Dermis microvascular lymphatic vessel endothelial cell (primary cell): ENCODE results near the gene RELT. TPM values are rescaled to one million over a fixed set of nuclear protein-coding genes. Genes with fewer than 3 reads are reported as not detected.

Experiments
- DNase-seq, 2 donors: peaks; one replicate each; pipeline versions ENCODE4 v3.0.0 to v3.0.0-alpha.2; 2010; ENCODE audit warnings: low read depth in 2 of 2
- total RNA-seq: library from RNA; depleted of rRNA; stranded (reverse); fragments of >200 nt; gene quantifications from 2 replicates; pipeline ENCODE4 v1.2.1, GENCODE V29; 2014

The RELT gene
- total RNA-seq, 1 donor from 2014 or later, result 4.5 TPM

DNA sequence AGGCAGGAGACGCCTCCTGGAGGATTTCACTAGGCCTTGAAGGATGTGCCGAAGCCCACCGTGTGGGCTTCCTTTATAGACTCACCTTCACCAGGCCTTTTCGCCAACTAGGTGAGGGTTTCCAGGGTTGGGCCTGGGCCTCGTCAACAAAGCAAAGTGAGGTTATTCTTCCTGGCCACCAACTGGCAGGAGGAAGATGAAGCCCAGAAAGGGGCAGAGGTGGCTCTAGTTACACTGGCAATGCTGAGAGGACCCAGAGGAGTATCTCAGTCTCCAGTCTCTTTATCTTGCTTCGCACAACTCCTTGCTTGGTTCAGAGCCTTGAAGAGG is 404 bp upstream of the RELT start:
- DNase-seq, result no peak

DNA sequence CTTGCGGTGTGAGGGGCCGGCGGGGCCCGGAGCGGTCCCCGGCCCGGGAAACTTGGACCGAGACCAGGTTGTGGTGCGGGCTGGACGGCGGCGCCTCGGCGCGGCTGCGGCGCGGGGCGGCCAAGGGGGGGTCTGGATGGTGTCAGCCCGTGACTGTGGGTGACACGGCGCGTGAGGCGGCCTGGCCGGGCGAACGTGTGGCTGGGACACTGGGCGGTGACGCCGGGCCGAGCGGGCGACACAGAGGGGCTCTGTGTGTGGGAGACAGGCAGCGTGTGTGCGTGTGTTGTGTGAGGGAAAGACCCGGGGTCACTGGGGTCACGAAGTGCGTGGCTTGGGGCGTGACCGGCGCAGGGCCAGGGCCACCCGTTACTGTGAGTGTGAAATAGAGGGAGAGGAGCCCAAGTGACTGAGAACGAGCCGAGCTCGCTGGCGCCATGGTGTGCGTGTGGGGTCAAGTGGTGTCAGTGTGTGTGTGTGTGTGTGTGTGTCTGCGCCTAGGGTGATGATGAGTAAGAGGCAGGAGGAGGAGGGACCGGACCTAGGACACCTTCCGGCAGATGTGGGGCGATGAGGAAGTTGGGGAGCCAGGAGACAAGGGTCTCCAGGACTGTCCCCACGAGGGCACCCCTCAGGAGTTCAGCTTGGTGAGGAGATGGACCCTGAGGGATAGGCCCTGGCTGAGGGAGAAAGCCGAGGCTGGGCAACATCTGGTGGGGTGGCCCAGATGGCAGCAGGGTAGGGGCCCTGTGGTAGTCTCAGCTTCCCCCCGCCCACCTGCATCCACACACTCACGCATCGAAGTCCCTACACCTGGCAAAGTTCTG is 817 bp downstream of the RELT start:
- DNase-seq, result peak; percentile 52 to 80

DNA sequence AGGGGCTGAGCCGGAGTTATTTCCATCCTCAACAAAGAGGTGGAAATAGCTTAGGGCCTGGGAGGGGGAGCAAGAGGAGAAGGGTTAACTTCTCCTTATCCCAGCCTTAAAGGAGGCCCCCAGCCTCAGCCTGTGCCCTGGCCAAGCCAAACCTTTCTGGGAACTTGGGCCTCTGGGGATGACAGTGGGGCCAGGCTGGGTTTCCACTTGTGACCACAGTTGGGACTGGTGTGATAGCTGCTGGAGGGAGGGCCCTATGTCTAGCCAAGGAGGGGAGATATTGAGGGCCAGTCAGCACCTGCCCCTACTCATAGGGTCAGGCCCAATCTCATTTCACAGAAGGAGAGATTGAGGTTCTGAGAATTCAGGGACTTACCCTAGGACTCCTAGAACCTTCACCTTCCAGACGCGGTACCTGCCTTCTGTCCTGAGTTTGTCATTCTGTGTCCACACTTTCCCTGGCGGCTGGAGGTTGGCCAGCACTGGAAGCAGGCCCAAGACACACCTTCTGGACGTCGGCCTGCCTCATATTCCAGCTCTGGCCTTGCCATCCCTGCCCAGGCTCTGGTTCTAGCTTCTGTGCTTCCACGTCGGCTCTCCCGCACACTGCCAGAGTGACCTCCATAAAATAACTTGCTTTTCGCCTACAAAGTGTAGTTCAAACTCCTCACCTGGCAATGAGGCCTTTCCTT is 3.1 kb downstream of the RELT start:
- DNase-seq, result no peak

DNA sequence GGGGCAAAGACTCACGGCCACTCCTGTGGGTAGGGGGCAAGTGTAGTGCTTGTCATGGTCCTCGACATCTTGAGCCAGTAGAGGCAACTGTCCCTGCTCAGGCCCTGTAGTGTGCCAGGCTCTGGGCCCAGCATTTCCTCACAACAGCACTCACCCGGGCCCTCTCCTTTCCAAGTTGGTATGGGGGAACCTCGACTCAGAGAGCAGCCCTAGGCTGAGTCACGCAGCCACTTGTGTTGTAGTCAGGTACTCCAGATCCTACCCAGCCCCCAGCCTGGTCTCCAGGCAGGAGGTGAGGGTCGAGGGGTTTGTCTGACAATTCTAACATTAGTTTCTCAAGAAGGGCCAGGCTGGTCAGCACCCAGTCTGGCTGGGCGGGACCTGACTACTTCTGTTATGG is 4.1 kb downstream of the RELT start:
- DNase-seq, result no peak

DNA sequence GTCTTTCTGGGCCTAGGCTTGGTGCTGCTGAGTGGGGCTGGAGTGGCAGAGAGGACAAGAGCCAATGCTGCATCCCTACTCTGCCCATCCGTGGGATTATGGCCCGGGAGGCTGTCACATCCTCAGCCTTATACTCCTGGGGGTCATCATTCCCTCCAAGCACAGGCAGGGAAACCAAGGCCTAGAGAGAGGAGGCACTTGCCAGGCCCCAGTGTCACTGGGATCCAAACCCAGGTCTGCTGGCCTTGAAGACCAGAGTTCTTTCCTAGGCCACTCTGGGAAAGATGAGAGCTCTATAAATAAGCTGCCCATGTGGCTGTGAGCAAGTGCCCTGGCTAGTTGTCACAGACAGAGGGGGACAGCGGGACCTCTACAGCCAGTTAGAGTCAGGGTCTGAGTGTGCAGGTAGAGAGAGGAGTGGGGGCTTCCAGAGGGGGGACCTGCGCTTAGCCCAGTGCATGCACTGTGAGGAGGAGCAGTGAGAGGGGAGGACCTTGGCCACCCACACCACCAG is 4.8 kb downstream of the RELT start:
- DNase-seq, result no peak

DNA sequence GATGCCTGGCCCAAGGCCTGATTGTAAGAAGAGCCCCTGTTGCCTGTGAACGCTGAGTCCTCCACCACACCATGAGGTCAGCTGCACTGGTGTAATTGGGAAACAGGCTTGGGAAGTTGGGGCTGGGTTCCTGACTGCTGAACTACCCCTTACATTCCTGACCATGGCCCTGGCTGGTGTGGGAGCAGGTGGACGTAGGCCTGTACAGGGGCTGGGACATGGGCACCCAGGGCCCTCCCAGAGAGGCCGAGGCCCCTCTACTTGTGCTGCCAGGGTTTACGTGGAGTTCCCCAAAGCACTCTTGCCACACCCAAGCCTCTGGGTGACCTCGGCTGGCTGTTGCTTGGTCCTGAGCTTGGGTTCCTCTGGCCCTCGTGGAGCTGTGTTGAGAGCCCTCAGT is 5.4 kb downstream of the RELT start:
- DNase-seq, result no peak

DNA sequence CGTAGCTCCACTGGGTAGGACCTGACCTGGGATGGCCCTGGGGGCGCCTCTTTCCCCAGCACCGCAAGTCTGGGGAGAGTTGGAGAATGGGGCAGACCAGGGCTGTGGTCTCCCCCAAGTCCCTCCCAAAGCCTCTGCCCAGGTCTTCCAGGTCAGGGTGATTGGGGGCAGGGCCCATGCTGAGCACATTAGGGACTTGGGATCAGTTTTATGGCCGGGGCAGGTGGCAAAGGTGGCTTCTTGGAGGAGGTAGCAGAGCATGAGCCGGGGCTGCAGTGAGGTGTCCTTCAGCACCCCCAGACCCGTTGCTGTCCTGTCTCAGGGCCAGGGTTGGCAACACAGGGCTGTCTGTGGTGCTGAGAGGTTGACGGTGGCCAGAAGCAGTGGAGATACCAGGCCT is 6.0 kb downstream of the RELT start:
- DNase-seq, result no peak

DNA sequence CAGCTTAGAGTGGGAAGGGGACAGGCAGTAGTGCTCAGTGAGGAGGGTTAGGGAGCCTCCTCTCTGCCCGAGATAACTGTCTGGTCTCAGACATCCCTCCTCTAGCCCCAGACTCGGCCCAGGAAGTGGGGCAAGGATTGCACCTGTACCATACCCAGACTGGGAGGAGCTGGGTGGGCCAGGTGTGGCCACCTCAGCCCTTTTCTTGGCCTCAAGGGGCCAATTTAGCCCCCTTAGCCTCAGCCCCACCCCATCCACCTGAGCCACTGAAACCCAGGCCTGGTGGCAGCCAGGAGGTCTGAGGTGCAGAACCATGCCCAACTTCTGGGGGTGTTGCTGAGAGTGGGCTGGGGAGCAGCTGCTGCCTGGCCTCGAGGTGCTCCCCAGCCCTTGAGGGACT is 6.5 kb downstream of the RELT start:
- DNase-seq, result no peak

DNA sequence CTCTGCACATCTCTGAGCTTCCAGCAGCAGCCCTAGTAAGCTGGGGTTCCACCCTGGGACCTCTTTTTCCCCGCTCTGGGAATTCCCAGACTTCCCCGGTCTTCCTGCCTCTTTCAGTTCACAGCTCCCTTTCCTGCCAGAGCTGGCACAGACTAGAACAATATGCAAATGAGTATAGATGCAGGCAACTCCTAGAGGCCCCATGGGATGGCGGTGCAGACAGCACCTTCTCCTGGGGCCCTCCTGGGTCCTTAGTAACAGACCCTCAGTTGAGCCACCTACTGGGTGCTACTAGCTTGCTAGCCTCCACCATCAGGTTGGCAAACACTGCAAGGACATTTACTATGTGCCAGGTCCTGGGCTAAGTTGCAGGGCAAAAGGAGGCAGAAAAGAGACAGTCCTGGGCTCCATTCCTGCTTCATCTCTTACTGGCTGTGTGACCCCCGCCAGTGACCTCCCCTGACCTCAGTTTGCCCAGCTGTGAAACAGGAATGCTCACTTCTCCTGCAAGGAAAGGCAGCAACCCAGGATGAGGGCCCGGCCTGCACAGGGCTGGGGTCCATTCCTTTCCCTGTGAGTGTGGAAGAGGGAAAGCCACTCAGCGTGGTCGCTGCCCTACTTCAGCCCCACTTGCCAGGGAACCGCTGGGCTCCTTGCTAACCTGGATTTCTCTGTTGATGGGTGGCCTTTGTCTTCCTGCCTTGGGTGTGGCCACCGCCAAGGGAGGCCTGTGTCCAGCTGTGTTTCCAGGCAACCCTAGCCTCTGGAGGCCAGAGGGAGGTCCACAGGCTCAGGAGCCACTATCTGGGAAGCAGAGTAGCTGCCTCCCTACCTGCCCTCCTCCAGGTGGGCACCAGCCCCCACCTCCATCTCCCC is 7.3 kb downstream of the RELT start:
- DNase-seq, result peak in 1 of 2 donors; percentile 79

DNA sequence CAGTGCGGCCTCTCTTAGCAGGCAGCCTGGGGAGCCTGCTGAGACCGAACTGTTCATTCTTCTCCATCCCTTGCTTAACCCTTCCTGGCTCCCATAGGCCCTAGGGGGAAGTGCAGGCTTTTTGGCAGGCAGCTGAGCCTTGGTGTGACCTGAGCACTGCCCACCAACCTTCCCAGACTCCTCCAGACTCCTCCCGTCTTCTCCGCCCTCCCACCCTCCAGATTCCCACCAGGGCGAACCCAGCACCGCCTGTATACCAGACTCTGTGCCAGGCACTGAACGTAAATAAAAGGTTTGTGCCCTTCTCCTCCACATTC is 7.9 kb downstream of the RELT start:
- no peak for DNase-seq

DNA sequence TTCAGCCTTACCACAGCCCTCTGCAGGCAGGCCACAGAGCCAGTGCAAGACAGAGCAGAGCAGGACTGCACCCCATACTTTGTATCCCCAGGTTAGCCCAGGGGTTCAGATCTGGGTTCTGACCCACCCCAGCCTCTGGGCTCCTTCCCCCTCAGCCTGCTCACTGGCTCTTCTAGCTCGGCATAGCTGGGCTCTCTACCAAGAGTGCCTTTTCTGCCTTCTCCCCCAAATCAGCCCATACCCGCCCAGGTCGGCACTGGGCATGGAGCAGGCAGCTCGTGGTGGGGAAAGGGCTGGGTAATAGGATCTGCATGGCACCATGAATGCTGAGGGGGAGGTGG is 8.3 kb downstream of the RELT start:
- no peak for DNase-seq

DNA sequence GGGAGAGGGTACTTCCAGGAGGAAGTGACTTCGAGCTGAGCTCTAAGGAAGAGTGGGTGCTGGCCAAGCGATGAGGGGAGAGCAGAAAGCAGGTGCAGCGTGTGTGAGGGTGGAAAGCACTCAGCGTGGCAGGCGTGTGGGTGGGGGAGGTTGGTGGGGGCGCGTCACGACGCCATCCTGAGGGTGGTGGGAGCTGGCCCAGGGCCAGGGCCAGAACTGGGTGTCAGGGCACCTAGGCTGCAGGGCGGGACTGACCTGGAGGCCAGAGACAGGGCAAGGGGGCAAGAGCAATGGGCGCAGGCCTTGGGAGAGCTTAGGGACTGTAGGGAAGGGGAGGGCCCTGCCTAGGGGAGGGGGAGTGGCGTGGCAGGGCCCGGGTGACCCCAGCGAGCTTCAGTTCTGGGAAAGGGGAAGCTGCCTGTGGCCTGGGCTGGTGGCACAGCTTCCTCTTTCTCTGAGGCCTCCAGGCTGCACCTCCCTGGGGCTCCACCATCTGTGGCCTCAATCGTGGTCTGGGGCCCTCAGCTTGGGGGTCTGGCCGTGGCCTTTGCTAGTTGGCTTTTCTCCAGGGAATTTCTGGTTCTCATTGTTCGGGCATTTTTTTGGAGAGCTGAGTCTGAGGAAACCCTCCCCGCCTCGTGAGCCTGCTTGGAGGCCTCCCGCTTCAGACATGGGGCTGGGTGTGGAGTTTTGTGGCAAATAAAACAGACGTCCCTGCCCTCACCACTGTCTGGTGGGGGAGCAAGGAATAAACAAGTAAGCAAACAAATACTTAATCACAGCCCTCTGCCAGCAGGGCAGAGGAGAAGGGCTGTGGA is 8.9 kb downstream of the RELT start:
- DNase-seq, result peak; percentile 37 to 47

DNA sequence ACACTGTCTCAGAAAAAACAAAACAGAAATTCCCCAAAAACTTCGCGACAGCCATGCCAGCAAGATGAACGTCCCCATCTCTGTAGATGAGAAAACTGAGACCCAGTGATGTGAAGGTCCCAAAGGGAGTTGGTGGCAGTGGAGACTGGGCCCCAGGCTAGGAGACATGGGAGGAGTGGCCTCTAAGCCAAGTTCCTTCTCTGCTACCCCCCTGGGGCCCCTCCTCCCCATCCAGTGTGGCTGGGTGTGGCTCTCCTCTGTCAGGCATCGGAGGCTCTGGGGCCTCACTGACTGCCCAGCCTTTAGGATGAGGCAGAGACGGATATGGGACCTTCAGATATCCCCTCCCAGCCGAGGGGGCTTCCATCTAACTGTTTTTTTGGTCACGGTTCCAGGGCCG is 9.8 kb downstream of the RELT start:
- no peak for DNase-seq

DNA sequence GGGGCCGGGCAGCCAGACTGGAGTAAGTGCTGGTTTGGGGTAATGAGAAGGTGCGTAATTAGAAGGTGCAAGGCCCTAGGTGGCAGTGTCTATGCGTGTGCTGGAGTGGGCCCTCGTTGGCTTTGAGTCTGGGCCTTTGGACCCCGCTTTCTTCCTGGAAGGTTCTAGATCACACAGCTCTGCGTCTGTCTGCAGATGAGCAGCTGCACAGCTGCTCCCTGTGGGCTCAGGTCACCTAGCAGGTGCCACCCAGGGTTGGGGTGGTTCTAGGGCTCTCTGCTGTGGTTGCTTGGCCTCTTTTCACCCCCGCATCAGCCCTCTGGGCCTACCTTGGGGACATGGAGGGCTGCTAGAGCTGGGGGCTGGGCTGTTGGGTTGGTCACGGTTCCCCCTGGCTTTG is 10.3 kb downstream of the RELT start:
- DNase-seq, result no peak

DNA sequence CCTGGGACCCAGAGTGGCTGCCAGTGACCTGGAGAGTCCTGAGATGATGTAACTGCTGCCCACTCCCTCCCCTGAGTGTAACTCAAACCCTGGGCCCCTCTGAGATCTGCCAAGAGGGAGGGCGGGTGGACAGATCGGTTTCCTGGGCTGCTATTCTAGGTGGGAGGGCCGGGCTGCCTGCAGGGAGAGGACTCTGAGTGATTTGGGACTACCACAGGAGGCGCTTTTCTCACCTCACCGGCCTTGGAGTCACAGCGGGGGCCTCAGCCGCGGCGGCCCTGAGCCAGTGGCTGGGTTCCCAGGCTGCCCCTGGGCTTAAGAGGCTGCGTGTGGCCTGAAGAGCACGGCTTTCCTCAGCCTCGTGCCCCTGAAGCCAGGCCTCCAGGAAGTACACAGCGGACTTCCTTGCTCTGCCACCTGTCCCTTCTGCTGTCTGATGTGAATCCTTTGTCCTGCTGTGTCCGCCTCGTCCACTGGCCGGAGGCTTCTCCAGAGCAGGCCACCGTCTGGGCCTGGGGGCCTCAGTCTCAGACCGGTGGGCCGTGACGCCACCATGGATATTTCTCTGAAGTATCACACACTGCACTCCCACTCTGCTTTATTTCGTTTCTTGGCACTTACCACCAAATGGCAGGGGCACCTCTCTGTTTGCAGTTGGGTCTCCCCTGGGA is 11.5 kb downstream of the RELT start:
- DNase-seq, result no peak

DNA sequence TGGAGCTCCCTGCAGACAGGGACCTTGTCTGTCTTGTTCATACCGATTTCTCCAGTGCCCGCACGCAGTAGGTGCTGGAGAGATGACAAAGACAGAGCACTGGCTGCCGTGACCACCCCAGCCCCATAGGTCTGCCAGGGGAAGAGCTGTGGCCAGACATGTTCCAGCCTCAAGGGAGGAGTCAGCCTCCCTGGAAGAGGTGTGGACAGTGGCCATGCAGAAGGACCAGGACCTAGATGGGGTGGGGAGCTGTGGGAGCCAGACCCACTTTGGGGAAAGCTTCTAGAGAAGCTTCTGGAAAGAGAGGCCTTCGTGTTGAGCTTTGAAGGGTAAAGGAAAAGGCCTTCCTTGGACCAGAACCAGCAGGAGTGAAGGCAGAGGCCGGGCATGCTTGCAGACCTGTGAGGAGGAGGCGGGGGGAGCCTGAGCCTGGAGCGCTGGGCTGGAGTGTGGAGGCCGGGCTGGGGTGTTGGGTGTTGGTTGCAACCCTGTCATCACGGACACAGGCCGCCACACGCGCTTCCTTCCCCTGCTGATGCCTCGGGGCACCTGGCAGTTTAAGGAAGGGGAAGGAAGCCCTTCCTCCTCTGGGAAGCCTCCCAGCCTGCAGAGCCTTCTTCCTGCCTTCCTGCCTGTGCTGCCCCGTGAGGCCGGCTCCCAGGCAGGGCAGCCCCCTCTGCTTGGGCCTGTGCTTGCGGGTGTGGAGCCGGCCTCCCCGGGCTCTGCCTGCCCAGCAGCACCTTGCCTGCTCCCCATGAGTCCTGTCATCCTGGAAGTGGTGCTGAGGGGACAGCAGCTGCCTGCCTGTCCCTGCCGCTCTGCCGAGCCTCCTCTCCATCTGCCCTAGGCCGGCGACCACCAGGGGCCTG is 12.3 kb downstream of the RELT start:
- DNase-seq, result peak in 1 of 2 donors; percentile 21

DNA sequence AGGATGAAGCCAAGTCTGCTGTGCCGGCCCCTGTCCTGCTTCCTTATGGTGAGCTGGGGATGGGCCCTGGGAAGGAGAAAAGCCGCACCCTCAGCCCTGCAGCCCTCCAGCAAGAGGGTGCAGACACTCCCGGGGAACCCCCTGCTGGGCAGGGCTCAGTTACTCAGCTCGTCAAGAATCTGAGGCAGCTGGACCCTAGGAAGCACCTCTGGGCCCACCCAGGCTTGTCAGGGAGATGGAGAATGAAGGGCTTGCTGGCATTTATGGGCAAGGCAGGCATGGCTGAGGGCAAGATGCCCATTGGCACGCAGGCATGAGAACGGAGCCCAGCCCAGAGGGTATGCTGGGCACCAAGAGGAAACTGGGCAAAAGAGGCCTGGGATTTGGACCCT is 12.9 kb downstream of the RELT start:
- no peak for DNase-seq

DNA sequence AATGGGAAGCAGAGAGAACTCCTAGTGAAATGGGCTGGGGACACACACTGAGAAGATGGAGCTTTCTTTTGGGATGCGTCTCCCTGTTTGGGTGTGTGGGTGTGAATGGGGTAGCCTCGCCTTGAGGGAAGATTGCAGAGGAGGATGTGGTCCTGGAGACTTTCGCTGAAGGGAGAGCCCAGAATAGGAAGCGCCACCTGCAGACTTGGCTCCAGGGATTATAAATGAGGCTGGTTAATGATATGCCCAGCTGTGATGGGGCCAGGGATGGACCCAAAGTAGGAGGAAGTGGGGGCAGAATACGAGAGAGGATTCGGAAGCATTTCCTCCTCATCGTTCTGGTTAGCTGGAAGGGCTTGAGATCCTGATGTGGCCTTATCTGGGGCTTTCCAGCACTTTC is 13.7 kb downstream of the RELT start:
- no peak for DNase-seq

DNA sequence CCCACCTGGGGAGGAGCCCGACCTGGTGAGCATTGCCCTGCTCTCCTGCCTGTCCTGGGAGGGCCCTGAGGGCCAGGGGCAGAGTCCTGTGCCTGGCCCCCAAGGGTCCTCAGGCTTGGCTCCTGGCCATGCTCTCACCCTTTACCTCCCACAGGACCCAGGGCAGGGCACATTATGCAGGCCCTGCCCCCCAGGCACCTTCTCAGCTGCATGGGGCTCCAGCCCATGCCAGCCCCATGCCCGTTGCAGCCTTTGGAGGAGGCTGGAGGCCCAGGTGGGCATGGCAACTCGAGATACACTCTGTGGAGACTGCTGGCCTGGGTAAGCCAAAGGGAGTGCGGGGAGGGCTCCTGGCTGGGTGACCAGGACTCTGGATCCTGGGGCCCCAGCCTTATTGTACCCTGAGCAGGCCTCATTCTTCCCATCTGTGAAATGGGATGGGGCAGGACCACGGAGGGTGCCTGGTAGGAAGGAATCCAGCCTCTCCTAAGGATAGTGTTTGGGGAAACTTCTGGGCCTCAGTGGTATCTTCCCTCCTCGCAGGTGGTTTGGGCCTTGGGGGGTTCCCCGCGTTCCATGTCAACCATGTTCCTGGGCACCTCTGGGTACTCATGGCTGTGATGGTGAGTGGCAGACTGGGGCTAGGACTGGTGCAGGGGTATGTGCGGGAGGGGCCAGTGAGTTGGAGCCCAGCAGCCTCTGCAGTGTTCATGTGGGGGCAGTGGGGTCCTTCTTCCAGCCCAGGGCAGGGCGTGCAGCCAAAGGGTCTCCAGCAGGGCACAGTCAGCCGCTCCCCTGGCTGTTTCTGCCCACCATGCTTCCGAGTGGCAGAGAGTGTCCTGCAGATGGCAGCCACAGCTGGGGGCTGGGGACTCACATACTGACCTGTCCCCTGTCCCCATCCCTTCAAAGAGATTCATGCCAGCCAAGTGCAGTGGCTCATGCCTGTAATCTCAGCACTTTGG is 14.7 kb downstream of the RELT start:
- DNase-seq, result no peak
